ENCODE data around the gene ELL.
"Not testable (repeated sequence)": the region's sequence is repeated elsewhere in the genome, so short reads cannot be mapped to it uniquely, and the experiment has no call there.

Gene ELL

DNA sequence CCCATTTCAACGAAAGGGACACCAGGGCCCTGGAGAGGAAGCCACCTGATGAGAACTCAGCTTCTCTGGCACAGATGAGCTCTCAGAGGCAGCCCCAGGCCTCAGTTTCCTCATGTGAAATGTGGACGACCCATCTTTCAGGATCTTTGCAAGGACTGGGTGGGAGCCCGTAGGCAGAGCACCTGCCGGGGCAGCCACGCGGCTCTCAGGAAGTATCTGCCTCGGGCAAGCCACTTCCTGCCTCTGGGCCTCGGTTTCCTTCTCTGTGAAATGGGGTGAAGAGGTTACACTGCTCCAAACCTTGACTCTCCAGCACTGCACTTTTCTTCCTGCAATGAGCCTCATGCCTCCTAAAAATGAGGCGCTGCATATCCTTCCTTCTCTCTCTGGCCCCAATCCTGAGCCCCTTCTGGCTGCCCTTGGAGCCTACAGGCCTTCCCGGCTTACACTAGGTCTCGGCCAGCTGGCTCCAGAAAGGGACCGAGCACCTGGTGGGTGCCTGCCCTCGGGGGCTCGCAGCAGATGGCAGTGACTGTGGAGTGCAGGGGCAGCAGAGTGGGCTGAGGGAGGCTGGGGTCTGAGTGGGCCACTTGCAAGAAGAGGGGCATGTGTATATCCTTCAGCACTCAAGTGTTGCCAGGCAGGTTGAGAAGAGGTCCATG, 99.2 kb downstream of the ELL start:
- no peak for DNase-seq (ENCODE audit: low read depth)

DNA sequence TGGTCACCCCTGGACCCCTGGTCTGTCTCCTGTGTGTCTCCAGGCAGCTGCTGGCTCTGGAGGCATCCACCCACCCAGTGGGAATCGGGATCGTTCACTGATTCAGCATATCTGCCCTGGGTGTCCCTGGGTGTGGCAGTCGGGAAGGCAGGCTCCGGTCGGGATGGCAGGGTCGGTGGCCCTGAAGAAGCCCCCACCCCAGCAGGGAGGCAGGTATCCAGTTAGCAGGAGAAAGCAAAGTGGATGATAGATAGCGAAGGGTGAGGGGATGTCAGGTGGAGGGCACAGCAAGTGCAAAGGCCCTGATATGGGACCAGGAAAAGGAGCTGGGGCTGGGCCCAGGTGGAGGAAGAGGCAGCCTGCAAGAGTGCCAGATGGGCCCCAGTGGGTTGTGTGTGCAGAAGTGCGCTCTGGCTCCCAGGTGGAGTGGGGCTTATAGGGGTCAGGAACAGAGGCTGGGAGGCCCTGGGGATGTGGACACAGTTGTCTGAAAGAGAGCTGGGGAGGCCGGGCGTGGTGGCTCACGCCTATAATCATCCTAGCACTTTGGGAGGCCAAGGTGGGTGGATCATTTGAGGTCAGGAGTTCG, 100.4 kb downstream of the ELL start:
- DNase-seq (ENCODE audit: low read depth) = no peak

DNA sequence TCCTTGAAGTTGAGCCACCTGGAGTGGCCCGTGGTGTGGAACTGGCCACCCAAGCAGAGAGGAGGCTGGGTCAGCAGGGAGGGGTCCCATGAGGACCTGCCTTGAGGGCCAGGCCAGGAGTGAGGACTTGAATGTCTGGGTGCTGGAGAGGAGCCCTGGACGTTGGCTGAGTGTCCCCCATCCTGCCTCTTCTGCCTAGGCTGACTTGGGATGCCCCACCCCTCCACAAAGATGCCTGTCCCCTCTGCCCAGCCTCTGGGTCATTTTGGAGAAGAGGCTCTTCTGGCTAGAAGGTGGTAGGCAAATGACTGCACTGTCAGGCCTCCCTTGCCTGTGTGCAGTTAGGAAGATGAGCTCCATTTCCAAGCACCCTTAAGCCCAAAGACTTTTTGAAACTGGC, 100.9 kb downstream of the ELL start:
- no peak for DNase-seq (ENCODE audit: low read depth)

DNA sequence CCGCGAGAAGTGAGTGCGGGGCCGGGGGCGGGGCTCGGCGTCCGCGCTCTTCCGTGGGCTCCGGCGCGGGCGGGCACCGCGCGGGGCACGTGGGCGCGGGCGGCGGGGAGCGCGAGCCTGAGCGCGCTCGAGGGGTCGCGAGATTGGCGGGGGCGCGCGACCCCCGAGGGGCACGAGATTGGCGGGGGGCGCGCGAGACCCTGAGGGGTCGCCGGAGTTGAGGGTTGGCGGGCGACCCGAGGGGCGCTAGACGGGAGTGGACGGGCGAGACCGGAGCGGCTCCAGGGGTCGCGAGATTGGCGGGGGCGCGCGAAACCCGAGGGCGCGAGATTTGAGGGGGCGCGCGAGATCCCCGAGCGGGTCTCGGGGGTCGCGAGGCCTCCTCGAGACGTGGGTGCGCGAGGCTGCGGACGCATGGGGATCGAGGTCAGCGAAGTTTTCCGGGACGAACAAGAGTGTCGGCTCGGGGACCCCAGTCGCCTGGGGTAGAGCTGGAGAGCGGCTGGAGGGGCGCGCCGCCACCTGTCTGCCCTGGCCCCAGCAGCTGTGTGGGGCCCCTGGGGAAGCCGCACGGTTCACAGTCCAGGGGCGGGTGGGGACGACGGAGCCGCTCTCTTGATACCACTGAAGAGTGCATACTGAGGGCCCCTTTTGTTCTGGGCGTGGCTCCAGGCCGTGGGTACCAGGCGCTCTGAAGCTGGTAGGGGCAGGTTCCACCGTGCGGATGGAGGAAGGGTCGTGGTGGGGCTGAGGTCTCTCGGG, 102.0 kb downstream of the ELL start:
- peak; percentile 39 for DNase-seq (ENCODE audit: low read depth)

DNA sequence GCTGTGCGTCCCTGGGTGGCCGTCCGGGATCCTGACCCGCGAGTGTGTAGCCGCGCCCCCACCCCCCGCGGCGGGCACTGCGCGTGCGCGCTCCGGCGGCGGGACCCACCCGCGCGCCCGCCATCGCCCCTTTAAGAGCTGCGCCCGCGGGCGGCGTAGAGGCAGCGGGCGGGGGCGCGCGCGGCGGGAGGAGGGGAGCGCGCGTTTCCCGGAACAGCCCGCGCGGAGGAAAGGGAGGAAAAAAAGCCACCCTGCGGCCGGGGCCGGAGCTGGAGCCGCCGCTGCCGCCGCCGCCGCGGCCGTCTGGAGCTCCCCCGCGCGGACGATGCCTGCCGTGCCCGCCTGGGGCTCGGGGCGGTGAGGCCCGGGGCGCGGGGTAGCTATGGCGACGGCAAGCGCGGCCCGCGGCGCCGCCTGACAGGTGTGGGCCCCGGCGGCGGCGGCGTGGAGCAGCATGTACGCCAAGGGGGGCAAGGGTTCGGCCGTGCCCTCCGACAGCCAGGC, 102.6 kb downstream of the ELL start, which contains the start of gene SSBP4:
Gene SSBP4, plus strand, starts transcription at position 204 of the 504 bp plus-strand sequence. Its CDS starts 251 bp downstream, at position 455.
- peak; percentile 62 for DNase-seq (ENCODE audit: low read depth)

DNA sequence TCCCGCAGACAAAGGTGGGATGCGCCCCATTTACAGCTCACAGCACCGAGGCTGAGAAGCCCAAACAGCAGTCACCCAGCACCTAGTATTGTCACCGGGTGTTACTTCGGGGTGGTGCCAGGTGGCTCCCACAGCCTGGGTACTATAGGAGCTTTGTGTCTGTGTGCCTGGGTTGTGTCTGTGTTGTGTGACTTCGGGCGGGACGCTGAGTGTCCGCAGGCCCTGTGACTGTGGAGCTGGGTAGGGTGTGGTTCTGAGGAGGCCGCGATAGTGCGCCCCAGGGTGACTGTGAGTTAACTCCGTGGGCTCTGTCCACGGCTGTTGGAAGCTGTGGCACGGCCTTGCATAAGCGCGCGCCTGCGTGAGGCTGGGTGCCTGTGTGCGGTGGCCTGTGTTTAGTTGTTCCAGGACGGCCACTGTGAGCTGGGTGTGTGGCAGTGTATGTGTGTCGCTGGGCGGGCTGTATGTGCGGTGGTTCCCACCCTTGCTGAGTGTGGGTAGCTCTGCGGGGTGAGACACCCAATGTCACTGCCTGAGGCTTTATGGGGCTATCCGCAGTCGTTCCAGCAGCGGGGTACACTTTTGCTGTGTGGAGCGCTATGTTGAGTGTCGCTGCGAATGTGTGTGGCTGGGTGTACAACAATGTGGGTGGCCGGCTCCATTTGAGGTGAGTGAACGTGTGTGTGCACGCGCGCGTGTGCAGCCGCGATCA, 103.2 kb downstream of the ELL start:
- DNase-seq (ENCODE audit: low read depth) = peak; percentile 41

DNA sequence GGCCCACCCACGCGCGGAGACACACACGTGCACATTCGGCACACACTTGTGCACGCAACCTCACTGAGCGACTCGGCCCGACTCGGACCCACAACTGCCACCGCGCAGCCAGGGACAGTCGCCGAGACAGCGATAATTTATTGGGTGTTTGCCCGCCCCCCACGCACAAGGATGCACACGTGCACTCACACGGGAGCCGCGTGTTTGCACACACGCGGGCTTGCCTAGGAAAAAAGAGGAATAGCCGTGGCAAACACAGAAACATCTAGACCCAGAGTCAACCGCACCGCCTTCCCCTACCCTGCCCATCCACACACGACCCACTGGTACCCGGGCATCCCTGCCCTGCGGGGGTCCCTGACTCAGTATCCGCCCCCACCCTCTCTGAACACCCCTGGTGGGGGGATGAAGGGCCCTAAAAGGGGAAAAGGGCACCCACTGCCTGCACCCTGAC, 103.8 kb downstream of the ELL start:
- DNase-seq (ENCODE audit: low read depth) = no peak

DNA sequence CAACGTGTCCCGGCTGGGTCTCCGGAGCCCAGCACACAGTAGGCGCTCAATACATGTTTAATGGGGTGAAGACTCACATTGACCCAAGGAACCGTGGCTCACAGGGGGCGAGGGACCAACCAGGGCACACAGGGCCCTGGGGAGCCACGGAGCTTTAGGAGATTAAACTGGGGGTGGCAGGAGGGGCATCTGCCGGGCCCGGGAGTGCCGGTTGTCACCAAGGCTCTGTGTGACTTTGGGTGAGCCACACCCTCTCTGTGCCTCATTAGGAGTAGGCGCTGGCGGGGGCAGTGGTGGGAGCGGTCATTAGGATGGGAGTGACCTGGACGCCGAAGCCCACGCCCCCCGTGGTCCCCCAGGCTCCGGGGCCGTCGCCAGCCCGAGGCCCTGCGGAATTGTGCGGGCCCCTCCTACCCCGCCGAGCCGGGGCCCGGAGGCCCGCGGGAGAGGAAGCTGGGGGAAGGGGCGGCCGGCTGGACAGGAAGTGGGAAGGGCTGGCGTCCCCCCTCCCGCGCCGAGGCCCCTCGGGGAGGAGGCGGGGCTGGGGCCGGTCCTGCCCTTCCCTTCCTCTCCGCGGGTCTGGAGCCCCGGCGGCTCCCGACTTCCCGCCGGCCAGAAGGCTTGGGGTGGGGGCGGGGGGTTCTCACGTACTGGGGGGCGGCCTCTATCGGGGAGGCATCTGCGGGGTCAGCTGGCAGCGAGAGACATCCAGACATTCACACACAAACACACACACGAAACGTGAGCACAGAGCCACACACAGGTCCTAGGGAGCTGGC, 104.4 kb downstream of the ELL start:
- no peak for DNase-seq (ENCODE audit: low read depth)

DNA sequence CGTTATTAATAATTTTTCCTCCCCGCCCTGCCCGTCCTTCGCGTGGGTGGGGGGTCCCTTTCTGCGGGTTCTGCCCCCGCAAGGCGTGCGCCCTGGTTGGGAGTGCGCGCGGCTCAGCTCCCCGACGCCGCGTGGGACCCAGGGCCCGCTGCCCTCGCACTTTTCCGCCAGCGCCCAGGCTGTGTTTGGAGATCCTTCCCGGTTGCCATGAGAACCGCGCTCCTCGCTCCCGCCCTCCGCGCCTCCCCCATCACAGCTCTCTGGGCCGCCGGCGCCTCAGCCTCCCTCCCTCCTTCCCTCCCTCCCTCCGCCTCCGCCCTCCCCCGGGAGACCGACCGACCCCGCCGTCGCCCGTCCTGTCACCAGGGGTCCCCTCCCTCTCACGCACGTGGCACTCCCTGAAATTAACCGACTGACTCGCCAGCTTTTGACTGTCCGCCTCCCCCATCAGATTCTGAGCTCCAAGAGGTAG, 105.1 kb downstream of the ELL start:
- peak; percentile 54 for DNase-seq (ENCODE audit: low read depth)

DNA sequence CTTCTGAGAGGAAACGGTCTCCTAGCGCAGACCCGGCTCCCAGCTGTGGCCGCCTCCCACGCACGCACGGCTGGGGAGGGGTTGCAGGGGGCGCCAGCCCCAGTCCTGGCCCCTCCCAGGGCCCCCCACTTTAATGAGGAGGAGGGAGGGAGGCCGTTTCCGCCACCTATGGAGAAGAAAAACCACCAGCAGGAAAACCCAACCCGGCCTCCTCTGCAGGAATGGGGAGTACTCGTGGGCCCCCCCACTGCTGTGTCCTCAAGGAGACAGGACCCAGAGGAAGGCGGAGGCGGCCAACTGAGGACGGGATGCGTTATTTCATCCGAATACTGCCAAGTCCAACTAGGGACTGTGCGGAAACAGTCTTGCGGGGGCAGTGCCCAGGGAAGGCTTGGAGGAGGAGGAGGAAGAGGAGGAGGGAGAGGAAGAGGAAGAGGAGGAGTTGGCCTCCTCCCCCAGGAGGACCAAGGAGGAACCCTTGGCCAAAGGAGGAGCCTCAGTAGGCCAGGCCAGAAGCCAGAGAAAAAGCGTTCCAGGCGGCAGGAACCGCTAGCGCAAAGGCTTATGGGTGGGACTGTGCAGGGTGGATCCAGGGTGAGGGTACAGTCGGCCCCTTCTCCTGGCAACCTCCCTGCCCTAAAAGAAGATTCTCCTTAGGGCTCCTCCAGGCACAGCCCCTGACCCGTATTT, 106.5 kb downstream of the ELL start:
- no peak for DNase-seq (ENCODE audit: low read depth)

DNA sequence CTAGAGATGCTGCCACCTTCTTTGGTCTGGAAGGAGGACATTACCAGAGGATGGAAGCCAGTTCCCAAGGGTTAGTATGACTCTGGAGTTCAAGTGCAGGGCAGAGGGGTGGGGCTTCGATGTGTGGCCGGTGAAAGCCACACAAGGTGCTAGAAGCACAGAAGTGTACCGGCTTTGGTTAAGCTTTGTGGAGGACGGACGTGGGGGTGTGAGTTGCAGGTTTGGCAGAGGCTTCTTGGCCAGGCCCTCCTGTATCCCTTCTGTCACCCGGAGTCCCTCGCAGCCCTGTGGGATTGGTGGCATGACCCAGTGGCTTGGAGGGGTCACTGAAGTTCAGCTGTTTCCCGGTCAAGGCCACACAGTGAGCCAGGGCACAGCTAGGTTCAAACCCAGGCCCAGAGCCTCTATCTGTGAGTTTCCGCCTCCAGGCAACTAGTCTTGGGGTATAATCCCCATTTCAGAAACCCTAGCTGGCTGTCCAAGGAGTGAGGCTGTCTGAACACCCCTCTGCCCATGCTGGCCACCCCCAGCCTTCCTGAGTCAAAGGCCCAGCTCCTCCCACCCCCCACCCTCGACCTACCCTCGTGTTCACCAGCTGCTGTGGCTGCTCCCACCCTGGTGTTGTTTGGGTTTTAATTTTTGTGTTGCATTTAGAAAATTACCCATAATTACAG, 107.2 kb downstream of the ELL start:
- no peak for DNase-seq (ENCODE audit: low read depth)

DNA sequence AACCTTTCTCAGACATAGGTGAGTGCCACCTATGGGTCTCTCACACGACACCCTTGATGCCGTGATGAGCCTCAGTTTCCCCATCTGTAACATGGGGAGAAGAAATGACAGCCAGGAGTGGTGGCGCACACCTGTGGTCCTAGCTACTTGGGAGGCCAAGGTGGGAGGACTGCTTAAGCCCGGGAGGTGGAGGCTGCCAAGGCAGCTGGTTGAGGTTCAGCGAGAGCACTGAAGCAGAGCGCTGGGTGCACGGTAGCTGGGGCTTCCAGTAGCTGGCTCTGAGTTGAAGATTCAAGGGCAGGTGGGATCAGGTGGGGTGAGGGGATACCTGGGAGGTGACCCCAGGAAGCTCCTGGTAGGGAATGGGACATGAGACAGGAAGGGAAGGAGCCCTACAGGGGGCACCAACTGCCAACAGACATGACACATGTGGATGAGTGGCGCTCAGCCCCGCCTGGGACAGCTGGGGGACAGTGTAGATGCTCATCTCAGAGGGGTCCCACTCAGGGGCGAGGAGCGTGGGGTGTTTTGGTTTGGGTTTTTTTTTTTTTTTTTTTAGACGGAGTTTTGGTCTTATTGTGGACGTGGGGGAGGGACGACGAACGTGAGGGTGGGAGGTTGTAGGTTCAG, 109.1 kb downstream of the ELL start:
- DNase-seq (ENCODE audit: low read depth) = no peak

DNA sequence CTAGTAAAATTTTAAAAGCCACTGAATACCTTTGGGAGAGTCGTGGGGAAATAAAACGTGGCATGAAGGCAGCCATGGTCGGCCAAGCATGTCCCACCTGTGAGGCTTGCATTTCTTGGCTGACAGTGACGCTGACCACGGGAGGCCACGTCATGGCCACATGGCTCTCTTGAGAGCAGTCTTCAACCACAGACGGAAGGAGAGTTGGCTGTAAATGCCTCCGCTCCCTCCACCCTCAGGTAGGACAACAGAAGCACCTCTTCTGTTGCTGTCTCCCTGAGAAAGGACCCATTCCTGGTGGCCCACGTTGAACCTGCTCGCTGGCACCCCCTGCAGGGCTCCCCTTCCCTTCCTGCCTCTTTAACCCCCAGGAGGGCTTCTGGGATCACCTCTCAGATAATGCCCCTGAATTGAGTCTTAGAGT, 113.8 kb downstream of the ELL start:
- DNase-seq (ENCODE audit: low read depth) = no peak

DNA sequence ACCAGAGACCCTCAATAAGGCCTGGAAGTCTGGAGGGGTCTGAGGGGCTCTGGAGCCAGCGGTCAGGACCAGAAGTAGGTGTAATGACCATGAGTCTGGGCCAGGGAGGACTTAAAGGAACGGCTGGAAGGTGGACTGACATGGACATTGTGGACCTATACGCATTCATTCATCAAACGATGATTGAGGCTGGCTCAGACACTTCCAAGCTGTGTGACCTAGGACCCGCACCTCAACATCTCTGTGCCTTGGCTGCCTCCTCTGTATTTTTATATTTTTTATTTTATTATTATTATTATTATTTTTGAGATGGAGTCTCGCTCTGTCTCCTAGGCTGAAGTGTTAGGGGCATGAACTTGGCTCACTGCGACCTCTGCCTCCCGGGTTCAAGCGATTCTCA, 115.1 kb downstream of the ELL start:
- DNase-seq (ENCODE audit: low read depth) = no peak

DNA sequence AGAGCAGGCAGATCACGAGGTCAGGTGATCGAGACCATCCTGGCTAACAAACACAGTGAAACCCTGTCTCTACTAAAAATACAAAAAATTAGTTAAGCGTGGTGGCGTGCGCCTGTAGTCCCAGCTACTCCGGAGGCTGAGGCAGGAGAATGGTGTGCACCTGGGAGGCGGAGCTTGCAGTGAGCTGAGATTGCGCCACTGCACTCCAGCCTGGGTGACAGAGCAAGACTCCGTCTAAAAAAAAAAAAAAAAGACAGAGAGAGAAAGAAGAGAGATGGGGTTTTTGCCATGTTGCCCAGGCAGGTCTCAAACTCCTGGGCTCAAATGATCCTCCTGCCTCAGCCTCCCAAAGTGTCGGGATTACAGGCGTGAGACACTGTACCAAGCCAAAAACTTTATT, 116.1 kb downstream of the ELL start:
- not testable (repeated sequence) for DNase-seq (ENCODE audit: low read depth)

DNA sequence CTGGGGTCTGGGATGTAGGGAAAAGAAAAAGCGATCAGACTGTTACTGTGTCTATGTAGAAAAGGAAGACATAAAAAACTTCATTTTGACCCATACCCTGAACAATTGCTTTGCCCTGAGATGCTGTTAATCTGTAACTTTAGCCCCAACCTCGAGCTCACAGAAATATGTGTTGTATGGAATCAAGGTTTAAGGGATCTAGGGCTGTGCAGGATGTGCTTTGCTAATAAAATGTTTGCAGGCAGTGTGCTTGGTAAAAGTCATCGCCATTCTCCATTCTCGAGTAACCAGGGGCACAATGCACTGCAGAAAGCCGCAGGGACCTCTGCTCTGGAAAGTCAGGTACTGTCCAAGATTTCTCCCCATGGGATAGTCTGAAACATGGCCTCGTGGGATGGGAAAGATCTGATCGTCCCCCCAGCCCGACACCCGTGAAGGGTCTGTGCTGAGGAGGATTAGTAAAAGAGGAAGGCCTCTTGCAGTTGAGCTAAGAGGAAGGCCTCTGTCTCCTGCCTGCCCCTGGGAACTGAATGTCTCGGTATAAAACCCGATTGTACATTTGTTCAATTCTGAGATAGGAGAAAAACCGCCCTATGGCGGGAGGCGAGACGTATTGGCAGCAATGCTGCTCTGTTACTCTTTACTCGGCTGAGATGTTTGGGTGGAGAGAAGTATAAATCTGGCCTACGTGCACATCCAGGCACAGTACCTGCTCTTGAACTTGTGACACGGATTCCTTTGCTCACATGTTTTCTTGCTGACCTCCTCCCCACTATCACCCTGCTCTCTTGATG, 119.2 kb downstream of the ELL start:
- not testable (repeated sequence) for DNase-seq (ENCODE audit: low read depth)

DNA sequence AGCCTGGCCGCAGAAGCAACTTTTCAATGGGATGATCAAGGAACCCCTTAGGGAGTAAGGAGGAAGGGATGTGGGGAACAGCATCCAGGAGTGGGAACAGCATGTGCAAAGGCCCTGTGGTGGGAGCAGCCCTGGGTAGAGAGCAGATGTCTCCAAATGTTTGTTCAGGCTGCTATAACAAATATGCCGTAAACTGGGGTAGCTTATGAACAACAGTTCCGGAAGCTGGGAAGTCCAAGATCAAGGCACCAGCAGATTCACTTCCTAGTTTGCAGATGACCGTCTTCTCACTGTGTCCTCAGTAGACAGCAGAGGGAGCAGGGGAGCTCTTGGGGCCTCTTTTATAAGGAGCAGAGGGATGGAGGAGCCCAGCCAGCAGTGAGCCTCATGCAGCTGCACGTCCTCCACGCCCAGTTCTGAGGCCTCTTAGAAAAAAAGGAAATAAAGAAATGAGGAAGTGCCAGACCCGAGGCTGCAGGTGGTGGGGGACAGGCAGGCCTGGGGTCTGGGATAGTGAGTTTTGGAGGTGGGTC, 120.2 kb downstream of the ELL start:
- no peak for DNase-seq (ENCODE audit: low read depth)

DNA sequence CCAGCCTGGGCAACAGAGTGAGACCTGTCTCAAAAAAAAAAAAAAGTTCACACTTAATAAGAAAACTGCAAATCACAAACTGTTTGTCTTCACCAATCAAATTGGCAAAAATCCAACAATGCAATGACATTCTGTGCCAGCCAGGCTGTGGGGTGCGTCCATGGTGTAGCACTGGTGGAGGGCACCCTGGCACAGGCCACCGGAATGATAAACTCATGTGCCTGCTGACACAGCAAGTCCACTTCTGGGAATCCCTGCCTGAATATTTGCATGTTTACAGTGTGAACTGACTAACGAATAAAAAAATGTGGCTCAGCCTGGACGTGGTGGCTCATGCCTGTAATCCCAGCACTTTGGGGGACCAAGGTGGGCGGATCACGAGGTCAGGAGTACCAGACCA, 122.9 kb downstream of the ELL start:
- DNase-seq (ENCODE audit: low read depth) = no peak
